GM10847 (cell line): ENCODE data around the gene ENC1.

Experiments
- POLR2A ChIP-seq: IDR thresholded peaks from 2 replicates; pipeline ENCODE4 v1.6.1; 2011; ENCODE audit not compliant: insufficient read length; ENCODE audit errors: extremely low read depth

ENC1 gene

GRCh38 chr5:74664551-74664950 is 24.0 kb upstream of the ENC1 start:
- TF ChIP-seq POLR2A = no peak

GRCh38 chr5:74660873-74661272 is 20.3 kb upstream of the ENC1 start:
- TF ChIP-seq POLR2A = no peak

GRCh38 chr5:74660140-74660539 is 19.6 kb upstream of the ENC1 start:
- TF ChIP-seq POLR2A = no peak

- no peak for TF ChIP-seq POLR2A
These were observed 18.6 kb upstream of the ENC1 start for GRCh38 chr5:74659172-74659571.

GRCh38 chr5:74657165-74657564 is 16.6 kb upstream of the ENC1 start:
- TF ChIP-seq POLR2A = no peak

- TF ChIP-seq POLR2A = no peak
These were observed 15.2 kb upstream of the ENC1 start for GRCh38 chr5:74655716-74656115.

GRCh38 chr5:74655206-74655605 is 14.7 kb upstream of the ENC1 start:
- no peak for TF ChIP-seq POLR2A

- TF ChIP-seq POLR2A = no peak
These were observed 13.5 kb upstream of the ENC1 start for GRCh38 chr5:74653991-74654390.

GRCh38 chr5:74652576-74652975 is 12.0 kb upstream of the ENC1 start:
- no peak for TF ChIP-seq POLR2A

GRCh38 chr5:74651710-74652109 is 11.2 kb upstream of the ENC1 start:
- no peak for TF ChIP-seq POLR2A

GRCh38 chr5:74649421-74649973 is 9.0 kb upstream of the ENC1 start:
- no peak for TF ChIP-seq POLR2A

GRCh38 chr5:74648835-74649293 is 8.3 kb upstream of the ENC1 start:
- TF ChIP-seq POLR2A = no peak

GRCh38 chr5:74647096-74647495 is 6.6 kb upstream of the ENC1 start:
- no peak for TF ChIP-seq POLR2A

GRCh38 chr5:74643111-74643562 is 2.6 kb upstream of the ENC1 start:
- no peak for TF ChIP-seq POLR2A

GRCh38 chr5:74642543-74642863 is 2.0 kb upstream of the ENC1 start:
- TF ChIP-seq POLR2A = no peak

GRCh38 chr5:74641735-74642542 is 1.4 kb upstream of the ENC1 start:
- no peak for TF ChIP-seq POLR2A
